AG10803 (cell line): ENCODE data around the gene CBFA2T3.

ENCODE experiments used
- DNase-seq: peaks from one replicate; pipeline ENCODE4 v3.0.0; 2010; ENCODE audit warnings: low read depth
- H3K4me3 ChIP-seq: 2 replicates; pipeline ENCODE4 v1.5.1; 2011; ENCODE audit warnings: mild to moderate bottlenecking, low read length, control low read depth
- TF ChIP-seq, protein P1 (sequence below): conservative IDR thresholded peaks from 2 replicates; pipeline ENCODE4 v1.5.1; 2011; ENCODE audit warnings: mild to moderate bottlenecking, low read length, control low read depth, inconsistent platforms

The CBFA2T3 gene

GRCh38 chr16:88966986-88967829 is 9.8 kb downstream of the CBFA2T3 start:
- TF ChIP-seq, protein P1, sequence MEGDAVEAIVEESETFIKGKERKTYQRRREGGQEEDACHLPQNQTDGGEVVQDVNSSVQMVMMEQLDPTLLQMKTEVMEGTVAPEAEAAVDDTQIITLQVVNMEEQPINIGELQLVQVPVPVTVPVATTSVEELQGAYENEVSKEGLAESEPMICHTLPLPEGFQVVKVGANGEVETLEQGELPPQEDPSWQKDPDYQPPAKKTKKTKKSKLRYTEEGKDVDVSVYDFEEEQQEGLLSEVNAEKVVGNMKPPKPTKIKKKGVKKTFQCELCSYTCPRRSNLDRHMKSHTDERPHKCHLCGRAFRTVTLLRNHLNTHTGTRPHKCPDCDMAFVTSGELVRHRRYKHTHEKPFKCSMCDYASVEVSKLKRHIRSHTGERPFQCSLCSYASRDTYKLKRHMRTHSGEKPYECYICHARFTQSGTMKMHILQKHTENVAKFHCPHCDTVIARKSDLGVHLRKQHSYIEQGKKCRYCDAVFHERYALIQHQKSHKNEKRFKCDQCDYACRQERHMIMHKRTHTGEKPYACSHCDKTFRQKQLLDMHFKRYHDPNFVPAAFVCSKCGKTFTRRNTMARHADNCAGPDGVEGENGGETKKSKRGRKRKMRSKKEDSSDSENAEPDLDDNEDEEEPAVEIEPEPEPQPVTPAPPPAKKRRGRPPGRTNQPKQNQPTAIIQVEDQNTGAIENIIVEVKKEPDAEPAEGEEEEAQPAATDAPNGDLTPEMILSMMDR, result no peak
- DNase-seq, result no peak

DNA sequence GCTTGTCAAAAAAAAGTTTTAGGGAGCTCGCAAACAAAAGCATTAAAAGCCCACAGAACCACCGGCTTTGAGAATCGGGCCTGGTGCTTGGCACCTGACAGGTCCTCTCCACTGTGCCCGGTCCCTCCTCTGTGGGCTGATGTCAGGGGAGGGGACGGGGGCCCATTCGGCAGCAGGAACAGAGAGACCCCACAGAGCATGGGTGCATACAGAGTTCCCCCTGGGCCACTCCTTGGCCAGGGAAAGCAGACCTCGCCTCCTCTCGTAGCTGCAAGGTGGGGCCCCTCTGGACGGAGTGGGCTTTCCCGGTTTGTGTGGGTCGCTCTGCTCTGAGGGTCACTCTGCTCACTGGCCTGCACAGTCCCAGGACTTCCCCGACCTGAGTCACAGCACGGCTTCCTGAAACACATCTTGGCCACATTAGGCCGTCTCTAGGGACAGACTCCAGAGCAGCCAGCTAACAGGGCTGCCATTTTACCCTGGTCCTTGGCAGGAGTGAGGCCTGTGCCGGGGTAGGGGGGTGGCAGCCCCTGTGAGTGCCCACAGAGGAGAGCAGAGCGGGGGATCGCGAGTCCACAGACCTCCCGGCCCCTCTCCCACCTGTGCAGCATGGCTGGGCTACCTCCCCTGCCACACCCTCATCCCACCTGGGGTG is 11.1 kb downstream of the CBFA2T3 start:
- no peak for DNase-seq
- TF ChIP-seq, protein P1, result no peak
- H3K4me3 ChIP-seq, result no peak overlapping the region

More at GRCh38 chr16:88966986-88967829, 9.8 kb downstream of the CBFA2T3 start:
- no peak overlapping the region for H3K4me3 ChIP-seq

- no peak for DNase-seq
- no peak overlapping the region for H3K4me3 ChIP-seq
- TF ChIP-seq, protein P1, result no peak
Measured at GRCh38 chr16:88965411-88965810, 11.6 kb downstream of the CBFA2T3 start.

DNA sequence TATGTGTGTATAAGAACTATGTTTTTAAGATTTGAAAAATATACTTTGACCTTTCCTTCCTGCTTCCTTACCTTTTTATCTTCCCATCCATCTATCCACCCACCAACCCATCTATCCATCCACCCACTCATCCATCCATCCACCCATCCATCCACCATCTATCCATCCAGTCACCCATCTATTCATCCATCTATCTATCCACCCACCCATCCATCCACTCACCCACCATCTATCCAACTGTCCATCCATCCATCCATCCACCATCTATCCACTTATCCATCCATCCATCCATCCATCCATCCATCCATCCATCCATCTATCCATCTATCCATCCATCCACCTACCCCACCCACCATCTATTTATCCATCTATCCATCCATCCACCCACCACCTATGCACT is 12.4 kb downstream of the CBFA2T3 start:
- TF ChIP-seq, protein P1, result no peak
- DNase-seq, result no peak
- no peak overlapping the region for H3K4me3 ChIP-seq

GRCh38 chr16:88963583-88963982 is 13.4 kb downstream of the CBFA2T3 start:
- DNase-seq, result no peak
- no peak overlapping the region for H3K4me3 ChIP-seq
- TF ChIP-seq, protein P1, result no peak

GRCh38 chr16:88962478-88963152 is 14.4 kb downstream of the CBFA2T3 start:
- TF ChIP-seq, protein P1, result no peak
- DNase-seq, result no peak
- no peak overlapping the region for H3K4me3 ChIP-seq
